Activated CD4-positive, alpha-beta T cell treated with anti-CD3 and anti-CD28 coated beads, Interleukin-2, amount 50 U/mL, for 4 hours (primary cell): Measurements from ENCODE around the gene PIP4K2A.

Experiments
- DNase-seq, 2 experiments: peaks; one replicate each; pipeline ENCODE4 v3.0.0-alpha.2; 2020

Gene PIP4K2A

GRCh38 chr10:22634606-22635459, 79.5 kb downstream of the PIP4K2A start:
- no peak for DNase-seq

- DNase-seq: no peak
Measured at GRCh38 chr10:22634093-22634492, 80.3 kb downstream of the PIP4K2A start.

GRCh38 chr10:22633528-22633927, 80.8 kb downstream of the PIP4K2A start:
- no peak for DNase-seq

GRCh38 chr10:22633106-22633505, 81.3 kb downstream of the PIP4K2A start:
- DNase-seq: no peak

- no peak for DNase-seq
Measured at GRCh38 chr10:22631646-22632278, 82.6 kb downstream of the PIP4K2A start.

- no peak for DNase-seq
Measured at GRCh38 chr10:22631185-22631584, 83.2 kb downstream of the PIP4K2A start.

- no peak for DNase-seq
Measured at GRCh38 chr10:22630234-22631174, 83.9 kb downstream of the PIP4K2A start.

- DNase-seq: no peak
Measured at GRCh38 chr10:22629852-22630233, 84.5 kb downstream of the PIP4K2A start.

- DNase-seq: no peak
Measured at GRCh38 chr10:22629126-22629525, 85.3 kb downstream of the PIP4K2A start.

- DNase-seq: no peak
Measured at GRCh38 chr10:22628309-22628708, 86.1 kb downstream of the PIP4K2A start.

- no peak for DNase-seq
Measured at GRCh38 chr10:22626784-22627183, 87.6 kb downstream of the PIP4K2A start.

GRCh38 chr10:22625516-22626290, 88.7 kb downstream of the PIP4K2A start:
- no peak for DNase-seq

- no peak for DNase-seq
Measured at GRCh38 chr10:22624287-22624738, 90.1 kb downstream of the PIP4K2A start.

- no peak for DNase-seq
Measured at GRCh38 chr10:22623633-22624253, 90.6 kb downstream of the PIP4K2A start.

GRCh38 chr10:22622242-22622806, 92.1 kb downstream of the PIP4K2A start:
- no peak for DNase-seq

- no peak for DNase-seq
Measured at GRCh38 chr10:22621726-22622125, 92.7 kb downstream of the PIP4K2A start.

- no peak for DNase-seq
Measured at GRCh38 chr10:22620929-22621328, 93.4 kb downstream of the PIP4K2A start.

- DNase-seq: no peak
Measured at GRCh38 chr10:22620140-22620857, 94.1 kb downstream of the PIP4K2A start.

- DNase-seq: no peak
Measured at GRCh38 chr10:22619101-22619500, 95.3 kb downstream of the PIP4K2A start.

- DNase-seq: no peak
Measured at GRCh38 chr10:22618078-22618785, 96.1 kb downstream of the PIP4K2A start.
